HG03139 (cell line): ENCODE results near the gene ADAM33.

Experiments
- ATAC-seq: cut with Tn5 transposase; IDR thresholded peaks from one replicate; pipeline ENCODE4 v1.9.1; 2021; ENCODE audit not compliant: unreplicated experiment

Gene ADAM33

DNA sequence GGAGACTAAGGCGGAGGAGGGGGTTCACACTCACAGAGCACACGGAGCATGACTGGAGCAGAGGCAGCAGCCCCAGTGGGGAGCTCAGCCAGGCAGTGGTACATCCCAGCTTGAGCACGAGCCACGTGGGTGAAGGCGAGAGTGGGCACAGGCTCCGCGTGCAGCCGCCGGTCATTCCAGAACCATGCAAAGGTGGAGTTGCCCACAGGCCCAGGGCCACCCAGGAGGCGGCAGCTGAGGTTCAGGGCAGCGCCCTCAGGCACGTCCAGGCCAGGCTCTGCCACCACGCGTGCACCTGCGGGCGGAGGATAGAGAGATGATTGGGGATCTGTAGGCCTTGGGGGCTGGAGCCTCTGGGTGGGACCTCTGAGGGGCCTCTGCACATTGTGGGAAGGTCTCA, 9.5 kb upstream of the ADAM33 start:
- no peak for ATAC-seq

DNA sequence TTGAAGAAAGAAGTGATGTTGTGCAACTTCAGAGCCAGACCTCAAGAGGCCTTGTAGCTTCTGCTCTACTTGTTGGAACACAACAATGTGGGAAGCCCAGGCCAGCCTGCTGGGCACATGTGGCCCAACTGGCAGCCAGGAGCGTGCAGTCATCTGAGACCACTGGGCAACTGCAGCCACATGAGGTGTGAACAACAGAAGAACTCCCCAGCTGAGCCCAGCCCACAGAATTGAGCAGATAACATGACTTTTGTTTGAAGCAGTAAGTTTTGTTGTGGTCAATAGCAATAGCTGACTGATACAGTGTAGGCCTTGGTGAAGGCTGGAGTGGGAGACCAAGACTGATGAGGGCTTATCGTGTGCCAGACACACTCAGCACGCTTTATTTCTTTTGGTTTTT, 8.6 kb upstream of the ADAM33 start:
- ATAC-seq: no peak

DNA sequence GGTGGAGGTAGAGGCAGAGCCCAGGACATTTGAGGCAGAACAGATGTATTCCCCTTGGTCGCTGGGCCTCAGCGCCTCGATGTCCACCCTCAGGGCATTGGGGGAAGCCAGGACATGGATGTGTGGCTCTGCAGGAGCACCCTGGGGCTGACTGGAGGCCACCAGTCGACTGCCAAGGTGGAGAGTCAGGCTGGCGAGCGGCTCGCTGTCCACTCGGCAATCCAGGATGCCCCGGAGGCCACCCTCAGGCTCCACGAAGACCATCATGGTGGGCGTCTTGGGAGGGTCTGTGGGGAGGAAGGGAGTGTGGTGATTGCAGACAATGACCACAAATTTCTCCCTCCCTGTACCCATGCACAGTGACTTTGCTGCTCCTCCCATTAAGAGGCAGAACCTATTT, 8.2 kb upstream of the ADAM33 start:
- no peak for ATAC-seq

DNA sequence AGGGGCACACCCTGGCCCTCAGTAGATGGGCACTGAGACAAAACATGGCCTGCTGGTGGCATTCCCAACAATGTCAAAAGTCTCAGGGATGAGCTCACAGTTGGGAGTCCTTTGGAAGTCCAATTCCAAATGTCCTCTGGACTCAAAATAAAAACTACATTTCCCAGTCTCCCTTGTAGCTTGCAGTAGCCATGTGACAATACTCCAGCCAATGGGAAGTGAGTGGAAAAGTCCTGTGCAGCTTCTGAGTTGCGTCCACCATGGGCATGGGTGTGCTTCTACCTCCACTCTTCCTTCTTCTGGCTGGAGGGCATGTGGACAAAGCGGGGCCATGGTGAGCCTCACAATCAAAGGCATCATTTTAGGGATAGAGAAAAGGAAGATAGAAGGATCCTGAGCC, 5.8 kb upstream of the ADAM33 start:
- no peak for ATAC-seq

DNA sequence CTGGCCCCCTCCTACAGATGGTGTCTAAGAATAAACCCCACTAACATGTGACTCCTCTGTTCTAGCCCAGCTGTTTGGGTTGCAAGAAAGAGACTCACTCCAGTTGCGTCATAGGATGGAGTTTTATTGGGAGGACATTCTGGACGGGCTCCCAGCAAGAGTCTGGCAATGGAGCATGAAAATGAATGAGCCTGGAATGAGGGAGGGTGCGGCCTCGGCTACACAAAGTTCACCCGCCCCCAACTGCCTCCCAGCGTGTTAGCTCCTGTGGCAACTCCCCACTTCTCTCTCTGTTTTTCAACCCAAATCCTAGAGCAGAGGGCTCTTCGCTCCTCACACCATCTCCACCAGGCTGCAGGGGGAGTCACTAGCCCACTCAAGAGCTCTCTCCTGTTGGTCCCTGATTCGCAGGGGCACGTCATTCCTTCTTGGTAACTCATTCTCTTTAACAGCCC, 5.1 kb upstream of the ADAM33 start:
- ATAC-seq: no peak

DNA sequence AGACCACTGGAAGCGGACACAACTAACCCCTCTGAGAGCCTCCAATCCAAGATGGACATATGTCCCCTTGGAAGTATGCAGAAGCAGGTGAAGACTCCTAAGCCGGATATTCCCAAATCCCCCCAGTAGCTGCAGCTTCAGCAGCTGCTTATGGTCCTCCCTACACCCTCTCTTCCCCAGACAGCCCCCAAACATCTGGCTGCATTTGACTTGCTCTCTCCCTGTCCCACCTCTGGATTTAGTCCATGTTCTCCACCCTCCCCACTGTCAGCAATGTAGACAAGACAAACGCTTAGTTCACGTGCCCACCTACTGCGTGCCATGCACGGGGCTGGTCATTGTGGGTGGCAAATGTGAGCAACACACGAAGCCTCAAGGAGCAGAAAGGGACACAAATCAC, 4.6 kb upstream of the ADAM33 start:
- ATAC-seq: no peak

DNA sequence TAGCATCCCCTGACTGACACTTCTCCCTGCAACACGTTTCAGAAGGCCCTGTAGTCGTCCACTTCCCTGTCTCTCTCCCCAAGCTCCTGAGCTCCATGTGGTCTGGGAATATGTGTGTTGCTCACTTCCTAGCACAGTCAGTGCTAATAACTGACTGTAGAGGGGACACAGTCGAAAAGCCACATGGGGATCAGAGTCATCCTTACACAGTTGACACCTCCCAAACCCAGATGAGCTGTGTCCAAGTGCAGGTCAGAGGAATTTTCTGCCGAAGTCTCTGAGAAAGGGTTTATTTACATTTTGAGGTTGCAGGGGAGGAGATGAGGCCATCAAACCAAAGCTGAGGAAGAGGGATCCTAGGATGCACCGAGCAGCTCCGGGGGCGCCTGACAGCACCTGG, 3.5 kb upstream of the ADAM33 start:
- ATAC-seq: no peak

DNA sequence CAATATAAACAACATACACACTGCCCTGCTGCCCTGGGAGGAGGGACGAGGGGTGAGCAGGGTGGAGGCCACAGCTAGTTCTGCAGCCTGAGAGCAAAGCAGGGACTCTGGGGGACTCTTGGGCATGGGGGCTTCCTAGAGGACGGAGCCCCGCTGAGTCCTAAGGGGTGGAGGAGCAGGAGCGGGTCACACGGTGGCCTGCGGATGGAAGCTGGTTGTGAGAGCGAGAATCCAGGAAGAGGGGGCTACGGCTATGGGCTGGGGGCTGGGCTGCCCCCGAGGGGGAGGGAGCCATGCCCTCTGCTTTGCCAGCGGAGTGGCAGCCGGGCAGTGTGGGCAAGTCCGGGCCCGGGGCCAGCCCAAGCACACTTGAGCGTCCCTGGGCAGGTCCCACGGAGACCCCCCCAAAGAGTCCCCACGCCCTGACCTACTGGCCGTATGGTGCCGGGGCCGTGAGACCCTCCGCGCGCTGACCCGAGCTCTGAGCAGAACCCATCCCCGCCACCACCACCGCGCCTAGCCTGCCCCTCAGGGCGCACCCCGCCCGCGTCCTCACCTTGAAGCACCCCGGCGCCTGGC, 369 bp downstream of the ADAM33 start:
- no peak for ATAC-seq

DNA sequence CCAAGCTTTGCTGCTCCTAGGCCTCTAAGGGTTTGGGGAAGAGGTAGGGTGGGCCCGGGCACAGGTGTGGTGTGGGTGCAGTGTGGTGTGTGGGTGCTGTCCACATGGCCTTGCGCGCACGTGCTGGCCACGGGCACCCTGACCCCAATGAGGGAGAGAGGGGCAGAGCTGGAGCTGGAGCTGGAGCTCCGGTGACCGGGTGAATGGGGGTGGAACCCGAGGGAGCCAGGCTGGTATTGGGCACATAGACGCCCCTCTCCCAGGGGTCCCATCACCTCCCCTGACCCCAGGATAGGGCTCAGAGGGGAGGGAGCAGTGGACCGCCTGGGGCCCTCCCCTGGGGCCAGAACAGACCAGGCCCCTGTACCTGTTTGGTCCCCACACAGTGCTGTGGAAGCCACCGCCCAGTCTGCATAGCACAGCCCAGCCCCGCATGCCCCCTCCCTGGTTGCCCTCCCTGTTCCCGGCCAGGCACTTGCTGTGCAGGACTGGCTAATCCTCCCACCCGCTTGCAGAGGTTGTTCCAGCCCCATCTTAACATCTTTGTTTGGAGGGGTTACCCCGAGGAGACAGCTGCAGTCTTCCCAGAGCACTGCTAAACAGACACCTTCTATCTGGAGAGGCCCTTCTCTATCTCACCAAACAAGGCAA, 984 bp downstream of the ADAM33 start:
- no peak for ATAC-seq

DNA sequence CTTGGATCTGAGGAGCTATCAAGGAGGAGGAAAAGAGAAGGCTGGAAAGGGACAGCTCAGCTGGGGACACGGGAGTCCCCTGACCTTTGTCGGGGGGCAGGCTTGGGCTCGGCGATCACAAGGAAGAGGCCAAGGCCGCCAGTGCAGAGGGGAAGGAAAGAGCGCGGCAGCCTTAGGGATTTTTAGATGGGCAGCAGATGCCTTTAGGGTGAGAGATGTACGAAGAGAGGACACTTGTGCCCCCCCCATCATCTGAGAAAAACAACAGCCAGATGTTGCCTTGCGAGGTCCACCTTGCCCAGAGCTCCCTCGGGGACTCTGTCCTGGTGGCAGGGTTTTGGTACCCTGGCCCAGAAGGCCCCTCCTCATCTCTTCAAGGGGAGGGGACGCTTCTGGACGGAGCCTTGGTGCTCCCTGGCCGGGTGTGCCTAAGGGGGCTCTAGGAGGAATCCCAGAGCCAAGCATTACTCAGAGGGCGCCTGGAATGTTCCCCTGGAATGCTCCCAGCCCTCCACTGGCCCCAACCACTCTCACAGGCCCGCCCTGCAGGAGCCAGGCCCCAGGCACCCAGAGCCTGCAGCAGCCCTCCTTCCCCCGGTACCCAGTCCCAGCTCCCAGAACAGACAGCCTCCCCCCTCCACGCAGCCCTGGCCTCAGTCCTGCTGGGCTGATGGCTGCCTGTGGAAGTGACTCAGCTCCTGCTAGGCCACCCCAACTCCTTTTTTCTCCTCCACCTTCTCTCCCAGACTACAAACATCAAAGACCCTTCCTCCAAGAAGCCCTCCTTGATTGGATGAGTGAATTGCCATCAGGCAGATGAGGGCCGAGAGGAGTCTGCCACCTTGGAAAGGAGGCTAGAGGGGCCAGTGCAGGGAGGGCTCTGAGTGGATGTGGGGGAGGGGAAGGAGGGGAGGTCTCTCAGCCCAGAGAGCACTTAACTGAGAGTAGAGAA, 1.8 kb downstream of the ADAM33 start:
- ATAC-seq: no peak

DNA sequence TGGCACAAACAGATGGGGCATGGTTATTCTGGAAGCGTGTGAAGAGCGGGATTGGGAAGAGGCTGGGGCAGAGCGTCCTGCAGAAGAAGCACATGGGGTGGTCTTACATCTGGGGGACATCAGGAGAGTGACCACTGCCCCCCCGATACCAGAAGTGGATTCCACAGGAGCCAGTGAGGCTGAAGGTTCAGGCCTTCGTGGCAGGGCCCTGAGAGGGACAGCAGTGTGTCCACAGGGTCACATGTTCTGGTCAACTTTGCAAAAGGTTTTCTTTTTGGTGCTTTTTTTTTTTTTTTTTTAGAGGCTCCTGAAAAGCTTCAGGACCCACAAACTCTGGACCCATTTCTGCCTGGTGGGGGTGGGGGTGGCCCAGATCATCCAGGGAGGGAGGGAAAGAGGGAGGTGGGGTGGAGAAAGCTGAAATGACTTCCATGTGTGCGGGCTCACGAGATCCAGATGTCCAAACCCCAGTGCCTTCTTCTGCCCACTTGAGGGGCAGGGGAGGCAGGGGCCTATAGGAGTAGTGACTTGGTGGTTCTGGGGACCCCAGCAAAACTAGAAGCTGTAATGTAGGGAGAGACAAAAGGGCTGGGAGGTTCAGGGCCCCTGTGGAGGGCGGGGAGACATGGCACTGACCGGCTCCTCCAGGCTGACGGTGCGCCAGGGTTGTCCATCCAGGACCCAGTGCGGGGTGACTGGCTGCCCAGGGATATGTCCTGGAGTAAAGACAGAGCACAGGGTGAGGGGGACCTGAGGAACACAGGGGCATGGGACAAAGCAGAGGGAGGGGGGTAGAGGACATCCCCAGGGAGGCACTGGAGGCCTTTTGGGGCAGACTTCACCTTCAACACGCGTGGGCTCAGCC, 2.7 kb downstream of the ADAM33 start:
- no peak for ATAC-seq

DNA sequence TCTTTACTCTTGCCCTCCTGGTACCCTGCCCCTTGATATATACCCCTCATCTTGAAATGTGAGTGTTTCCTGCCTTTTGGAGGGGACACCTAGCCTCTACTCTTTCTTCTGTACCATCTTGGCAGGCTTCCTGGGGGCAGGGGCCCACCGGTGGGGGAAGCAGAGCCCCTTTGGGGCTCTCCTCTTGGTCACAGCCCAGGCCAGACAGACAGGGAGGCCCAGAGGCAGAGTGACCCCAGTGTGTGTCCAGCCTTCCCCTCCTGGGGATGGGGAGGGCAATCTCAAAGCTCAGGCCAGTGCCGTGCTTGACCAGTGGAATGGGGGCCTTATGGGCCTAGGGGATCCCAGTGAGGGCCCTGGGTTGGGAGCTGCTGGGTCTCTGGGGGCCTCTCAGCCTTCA, 3.6 kb downstream of the ADAM33 start:
- ATAC-seq: no peak

DNA sequence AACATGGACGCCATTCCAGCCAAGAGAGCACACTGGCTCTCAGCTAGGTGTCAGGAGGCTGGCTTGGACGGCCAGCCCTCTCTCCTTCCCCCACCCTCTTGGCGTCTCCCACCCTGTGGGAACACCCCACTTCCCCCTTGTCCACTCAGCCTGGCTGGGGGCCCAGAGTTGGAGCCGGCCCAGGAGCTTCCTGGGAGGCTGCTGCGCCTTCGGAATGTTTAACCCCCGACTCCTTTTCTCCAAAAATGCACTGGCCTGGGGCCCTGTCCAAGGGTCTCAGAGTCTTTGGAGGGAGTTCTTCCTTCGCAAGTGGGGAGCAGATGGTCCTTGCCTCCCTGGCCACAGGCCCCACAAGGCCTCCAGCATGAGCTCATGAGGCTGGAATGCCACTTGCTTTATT, 4.1 kb downstream of the ADAM33 start:
- ATAC-seq: no peak

DNA sequence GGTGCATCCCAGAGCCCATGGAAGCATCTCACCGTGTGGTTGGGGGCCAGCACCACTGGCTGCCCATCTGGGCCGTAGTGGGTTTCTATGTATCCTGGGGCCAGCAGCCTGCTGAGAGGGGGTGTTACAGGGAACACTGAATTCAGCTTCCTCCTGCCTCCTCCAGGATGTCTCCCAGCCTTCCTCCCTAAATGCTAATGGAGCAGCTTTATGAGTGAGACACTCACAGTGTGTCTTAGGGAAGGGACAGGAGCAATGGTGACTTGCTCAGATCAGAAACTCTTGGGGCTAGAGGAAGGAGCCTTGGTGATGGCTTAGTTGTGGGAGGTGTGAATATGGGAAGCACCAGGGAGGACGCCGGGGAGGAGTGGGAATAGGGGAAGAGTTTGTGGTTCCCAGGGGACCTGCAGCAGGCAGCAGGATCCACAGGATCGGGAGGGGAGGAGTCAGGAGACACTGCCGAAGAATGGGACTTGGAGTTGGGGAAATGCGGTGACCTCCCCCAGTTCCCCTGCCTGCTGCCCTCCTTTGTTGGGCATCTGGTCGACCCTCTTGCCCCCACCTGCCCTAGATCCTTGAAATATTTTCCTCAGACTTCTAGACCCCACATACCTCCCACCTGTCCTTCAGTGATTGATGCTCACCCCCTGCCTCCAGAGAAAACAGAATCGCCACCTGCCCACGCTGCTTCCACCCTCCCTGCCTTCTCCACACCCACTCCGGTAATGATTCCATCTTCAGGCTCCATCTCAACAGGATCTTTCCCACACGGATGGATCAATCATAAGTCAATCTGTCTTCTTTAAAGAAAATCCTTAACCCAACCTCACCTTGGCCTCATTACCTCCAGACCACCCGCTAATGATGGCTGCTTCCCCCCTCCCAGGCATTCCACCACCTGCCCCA, 6.6 kb downstream of the ADAM33 start:
- no peak for ATAC-seq

DNA sequence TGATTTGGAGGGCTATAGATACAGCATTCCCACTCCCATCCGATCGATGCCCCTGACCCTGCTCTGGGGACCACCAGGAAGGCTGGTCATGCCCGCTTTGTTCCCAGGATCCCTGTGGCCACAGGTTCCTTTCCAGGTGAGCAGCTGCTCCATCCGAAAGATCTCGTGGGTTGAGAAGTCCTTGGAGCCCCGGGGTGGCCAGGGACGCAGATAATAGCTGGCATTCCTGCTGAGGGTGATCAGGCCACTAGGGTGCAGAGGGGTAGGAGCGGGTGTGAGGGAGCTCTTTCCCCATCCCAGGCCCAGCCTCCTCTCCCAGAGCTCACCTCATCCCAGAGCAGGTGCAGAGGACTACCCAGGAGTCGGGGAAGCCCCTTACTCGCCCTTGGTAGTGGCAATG, 7.4 kb downstream of the ADAM33 start:
- no peak for ATAC-seq

DNA sequence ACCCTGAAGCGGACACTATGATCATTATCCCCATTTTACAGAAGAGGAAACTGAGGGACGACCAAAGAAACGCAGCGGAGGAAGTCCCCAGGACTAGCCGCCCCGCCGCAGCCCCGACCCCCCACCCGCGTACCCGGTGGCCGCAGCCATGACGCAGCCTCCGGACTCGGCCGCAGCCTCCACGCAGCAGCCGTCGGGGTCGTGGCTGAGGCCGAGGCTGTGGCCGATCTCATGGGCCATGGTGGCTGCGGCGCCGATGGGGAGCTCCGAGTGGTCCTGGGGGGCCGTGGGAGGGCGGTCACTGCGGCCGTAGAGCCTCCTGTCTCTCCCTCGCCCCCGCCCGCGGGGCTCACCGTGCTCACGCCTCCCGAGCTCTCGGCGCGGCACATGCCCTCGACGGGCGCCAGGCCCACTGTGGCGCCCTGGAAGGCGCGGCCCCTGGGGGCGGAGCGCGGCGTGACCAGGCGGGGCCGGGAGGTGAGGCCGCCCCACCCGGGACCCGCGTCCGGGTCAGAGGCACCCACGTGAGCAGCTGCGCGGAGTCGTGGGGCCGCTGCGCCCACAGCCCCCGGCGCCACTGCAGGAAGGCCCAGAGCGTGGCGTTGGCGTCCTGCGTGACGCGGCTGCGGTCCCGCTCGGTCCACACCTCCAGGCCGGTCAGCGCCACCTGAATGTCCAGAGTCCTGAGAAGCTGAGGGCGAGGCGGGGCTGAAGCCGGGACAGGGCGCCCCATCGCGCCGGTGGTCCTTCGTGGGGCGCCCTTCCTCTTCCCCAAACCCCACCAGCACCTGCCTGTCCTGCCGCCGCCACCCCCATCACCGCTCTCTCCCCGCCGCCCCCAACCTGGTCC, 8.4 kb downstream of the ADAM33 start:
- ATAC-seq: no peak

DNA sequence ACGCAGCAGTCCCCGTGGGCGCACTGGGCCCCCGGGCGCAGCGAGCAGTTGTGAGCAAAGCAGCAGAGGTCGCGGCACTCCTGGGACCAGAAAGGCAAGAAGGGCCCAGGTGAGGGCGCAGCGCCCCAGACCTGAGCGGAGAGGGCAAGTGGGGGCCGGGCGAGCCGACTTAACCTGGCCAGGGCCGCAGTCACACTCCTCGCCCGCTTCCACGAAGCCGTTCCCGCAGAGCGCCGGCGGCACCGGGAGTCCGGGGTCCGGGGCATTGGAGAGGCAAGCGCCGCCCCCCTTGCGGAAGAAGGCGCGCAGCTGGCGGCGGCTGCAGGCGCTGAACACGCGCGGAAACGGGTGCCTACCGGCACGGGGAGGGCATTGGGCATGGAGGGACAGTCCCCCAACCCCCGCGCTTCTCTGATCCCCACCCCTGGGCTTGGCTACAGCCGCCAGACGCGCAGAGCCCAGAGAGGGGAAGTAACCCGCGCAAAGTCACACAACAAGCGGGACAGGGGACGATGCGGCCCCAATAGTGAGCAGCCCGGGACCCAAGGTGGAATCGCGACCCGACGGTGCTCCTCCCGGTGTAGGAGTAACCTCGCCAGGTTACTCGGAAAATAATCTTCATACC, 9.2 kb downstream of the ADAM33 start:
- ATAC-seq: no peak

DNA sequence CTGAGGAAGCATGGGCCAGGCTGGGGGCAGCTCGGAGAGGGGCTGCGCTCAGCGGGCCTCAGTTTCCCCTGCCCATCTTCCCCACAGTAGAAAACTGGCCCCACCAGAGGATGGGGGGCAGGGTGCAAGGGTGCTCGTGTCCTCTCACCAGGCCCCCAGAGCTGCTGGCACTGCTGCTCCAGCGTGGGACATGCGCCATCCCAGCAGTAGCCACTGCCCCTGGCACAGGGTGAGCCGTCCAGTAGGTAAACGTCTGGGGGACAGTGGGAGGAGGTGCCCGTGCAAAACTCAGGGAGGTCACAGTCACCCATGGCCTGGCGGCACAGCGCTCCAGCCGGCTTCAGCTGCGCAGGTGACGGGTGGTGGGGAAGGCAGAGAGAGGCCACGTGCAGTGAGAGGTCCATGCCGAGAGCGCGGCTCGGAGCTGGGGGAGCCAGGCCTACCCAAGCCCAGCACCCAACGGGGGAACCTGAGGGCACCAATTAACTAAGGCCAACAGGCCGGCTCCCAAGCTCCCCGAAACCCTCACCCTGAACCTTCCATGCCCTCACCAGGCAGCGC, 9.7 kb downstream of the ADAM33 start:
- no peak for ATAC-seq
